ENCODE measurements around the gene GPC3.
"Not testable (repeated sequence)": the region's sequence is repeated elsewhere in the genome, so short reads cannot be mapped to it uniquely, and the experiment has no call there.

GPC3 gene

DNA sequence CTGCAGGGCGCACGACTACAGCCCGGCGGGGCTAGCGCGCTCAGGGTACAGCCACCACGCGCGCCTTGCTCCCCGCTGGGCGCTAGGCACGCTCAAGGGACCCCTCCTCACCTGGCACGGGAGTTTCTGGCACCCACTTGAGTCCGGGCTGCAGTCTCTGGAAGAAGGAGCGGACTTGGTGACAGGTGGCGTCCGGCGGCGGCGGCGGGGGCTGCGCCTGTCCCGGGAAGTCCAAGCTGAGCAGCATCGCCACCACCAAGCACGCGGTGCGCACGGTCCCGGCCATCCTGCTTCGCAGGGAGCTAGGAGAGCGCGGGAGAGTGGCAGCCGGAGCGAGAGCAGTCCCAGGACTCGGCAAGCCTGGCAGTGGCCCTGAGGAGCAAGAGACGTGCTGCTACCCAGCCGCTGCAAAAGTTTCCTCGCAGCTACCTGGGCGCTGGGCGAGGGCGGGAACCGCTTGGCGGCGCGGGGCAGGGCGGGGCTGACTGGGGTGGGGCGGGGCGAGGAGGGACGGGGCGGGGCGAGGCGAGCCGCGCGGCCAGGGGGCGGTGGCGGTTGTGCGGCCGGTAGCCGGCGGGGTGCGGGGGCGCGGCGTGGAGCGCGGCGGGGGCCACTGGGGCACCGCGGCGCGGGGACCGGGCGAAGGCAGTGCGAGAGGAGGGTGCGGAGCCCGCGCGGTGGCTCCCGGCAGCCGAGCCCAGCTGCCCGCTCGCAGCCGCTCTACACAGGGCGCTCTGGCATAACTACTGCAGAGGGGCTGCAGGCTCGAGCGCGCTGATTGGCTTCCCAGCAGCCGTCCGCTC is at the start of gene GPC3:
Gene GPC3, minus strand, starts transcription at position 431 of the 803 bp plus-strand sequence.
- DNase-seq: peak; percentile 70

DNA sequence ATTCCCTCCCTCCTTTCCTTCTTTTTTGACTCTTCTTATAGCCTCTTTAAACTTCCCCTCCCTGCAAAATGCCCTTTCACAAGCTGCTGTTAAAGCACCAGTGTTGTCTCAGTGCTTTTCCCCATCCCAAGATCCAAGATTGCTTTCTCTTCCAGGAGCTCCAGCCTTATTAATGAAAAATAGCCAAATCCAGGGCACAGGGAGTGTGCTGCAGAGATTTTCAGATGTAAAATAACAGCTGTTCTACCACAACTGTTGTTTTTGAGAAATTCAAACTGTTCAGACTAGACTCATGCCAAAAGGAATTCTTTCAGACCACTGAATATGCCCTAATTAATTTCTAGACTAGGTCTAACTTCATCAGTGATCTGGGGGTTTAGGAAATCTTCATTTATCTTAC is 47.0 kb upstream of the GPC3 start:
- no peak for DNase-seq

DNA sequence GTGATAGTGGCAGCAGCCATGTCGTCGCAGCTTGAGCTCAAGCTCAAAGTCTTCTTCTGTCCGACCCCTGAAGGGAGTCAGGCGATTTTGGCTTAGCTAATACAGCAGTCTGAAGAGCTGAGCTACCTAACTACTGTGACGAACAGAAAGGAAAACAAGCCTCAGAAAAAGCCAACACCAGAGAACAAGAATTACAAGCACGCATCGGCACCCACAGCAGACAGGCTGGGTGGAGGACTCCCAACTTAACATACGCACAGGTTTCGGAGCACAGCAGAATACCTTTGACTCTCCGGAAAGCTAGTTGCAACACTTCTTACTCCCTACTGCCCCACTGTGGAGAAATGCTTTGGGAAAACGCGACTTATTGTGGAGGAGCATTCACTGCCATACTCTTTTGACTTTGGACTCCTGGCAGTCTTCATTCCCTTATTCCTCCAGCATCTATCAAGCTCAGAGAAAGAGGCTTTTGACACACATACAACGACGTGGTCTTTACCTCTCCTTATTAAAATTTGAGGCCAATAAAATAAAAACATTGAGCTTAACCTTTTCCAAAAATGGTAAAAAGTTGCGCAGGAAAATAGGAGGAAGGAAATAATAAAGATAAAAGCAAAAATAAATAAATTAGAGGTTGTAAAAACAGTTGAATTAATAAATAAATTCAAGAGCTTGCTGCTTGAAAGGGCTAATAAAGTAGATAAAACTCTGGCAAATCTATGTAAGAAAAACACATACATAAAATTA is 41.3 kb upstream of the GPC3 start:
- peak; percentile 4 for DNase-seq

DNA sequence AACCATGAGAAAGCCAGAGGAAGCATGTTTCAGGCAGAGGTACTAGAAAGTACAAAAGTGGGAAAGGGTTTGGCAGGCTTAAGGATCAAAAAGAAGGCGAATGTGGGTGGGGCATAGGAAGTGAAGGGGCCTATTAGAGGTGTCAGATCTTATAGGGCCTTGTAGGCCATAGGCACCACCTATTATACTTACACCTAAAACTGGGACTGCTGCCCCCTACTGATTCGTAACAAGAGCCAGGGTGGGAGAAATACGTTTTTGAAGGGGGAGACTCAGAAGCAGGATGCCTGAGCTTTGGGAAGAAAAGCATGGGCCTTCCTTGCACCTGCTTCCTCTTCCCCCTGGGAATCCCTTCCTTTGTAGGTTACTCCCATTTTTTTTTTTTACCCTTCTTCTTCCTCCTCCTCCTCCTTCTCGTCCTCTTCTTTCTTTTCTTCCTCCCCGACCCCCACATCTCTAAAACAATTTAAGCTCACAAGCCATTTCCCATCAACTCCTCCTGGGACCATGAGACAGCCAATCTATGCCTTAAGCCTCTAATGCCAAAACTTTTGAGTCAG is 40.7 kb upstream of the GPC3 start:
- DNase-seq: no peak

DNA sequence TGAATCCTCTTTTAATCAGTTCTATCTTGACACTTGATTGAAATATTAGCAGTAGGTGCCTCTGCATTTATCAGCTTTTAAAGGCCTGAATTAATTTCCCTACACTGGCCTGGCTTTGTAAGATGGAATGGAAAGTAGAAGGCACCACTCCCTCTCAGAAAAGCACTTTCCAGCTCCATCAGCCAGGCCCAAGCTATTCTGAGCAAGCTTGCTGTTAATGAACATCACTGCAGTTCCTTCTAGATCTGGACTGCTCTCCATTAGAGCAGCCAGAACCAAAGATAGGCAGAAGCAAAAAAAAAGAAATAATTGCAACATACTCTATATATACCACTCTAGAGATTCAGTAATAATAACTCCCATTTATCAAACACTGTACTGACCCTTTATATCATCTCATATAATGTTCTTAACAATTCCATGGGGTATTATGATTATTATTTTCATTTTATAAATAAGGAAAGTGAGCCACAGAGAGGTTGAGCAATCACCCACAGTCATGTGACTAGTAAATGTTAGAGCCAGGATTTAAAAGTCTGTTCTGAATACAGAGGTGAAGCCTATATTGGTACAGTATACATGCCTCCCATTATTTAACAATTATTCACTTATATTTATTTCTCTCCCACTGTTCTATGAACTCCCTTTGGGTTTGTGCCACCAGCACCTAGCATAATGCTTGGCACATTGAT is 39.4 kb upstream of the GPC3 start:
- no peak for DNase-seq

DNA sequence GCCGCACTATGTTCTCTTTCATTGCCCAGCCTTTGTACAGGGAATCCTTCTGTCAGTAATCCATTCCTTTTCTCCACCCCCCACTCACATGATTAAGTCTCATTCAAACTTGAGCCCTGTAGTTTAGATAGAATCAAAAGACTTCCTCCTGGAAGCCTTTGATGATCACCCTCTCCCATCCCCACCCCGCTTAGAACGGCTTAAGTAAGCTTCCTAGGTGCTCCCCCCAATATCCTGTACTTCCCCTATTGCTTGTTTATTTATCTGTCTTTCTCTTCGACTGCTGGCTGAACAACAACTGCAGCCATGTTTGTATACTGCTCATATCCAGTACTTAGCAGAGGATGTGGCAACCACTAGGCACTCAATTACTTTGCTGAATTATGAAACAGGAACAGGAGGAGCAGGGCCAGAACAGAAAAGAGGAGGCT is 38.5 kb upstream of the GPC3 start:
- no peak for DNase-seq

DNA sequence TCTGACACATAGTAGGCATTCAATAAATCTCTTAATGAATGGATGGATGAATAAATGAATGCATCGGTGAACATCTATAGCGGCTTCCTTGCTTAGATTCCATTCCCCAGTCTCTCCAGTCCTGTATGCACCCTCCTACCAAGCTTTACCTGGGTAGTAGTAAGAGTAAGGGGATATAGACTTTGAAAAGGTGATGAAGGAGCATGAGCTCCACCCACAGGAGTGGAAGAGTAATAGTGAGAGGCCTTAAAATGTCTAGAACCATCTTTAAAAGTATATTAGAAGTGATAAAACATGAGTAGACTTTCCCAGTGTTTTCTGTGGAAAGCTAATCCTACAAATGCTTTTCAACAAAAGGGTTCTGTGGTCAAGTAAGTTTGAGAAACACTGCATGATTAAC is 35.5 kb upstream of the GPC3 start:
- DNase-seq: no peak

DNA sequence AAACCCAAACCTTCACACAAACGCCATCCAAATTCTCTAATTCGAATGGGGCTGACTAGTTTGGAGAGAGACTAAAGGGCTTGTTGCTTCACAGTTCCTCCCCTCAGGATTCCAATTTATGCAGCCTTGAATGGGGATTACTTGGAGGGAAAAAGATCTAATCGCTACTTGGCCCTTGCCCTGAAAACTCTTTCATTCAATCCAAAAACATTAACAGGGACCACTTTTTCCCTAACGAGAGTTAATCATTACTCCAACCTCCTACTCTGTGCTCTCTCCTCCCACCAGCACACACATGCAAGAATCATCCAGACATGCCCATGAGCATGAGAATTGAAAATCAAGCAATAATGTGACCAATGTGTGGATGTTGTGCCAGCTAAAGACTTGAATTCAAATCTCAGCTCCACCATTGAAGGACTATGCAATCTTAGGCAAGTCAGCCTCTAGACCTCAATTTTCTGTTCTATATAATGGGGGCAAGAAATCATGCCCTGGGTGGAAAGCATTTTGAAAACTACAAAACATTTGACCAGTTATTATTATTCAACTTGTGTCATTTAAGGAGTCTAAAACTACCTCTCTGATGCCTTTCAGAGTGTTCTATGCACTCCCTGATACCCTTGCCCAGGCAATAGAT is 34.3 kb upstream of the GPC3 start:
- DNase-seq: no peak

DNA sequence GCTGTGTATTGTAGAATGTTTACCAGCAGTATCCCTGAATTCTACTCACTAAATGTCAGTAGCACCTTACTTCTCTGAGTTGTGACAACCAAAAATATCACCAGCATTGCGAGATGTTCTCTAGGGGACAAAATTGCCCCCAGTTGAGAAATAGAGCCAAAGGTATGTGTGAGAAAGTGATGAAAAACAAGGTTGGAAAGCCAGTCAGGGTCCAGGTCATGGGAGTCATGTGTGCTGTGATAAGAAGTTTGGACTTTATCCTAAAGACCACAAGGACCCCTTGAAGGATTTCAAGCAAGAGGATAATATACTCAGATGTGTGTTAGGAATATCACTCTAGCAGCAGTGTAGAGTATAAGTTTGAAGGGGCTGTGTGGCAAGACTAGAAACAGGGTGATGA is 30.9 kb upstream of the GPC3 start:
- not testable (repeated sequence) for DNase-seq

DNA sequence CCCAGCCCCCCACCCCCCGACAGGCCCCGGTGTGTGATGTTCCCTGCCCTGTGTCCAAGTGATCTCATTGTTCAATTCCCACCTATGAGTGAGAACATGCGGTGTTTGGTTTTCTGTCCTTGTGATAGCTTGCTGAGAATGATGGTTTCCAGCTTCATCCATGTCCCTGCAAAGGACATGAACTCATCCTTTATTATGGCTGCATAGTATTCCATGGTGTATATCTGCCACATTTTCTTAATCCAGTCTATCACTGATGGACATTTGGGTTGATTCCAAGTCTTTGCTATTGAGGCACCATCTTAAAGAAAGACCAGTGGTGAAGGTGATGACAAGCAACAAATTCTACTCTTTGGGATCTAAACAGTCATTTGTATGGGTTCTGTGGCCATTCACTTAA is 30.1 kb upstream of the GPC3 start:
- not testable (repeated sequence) for DNase-seq

DNA sequence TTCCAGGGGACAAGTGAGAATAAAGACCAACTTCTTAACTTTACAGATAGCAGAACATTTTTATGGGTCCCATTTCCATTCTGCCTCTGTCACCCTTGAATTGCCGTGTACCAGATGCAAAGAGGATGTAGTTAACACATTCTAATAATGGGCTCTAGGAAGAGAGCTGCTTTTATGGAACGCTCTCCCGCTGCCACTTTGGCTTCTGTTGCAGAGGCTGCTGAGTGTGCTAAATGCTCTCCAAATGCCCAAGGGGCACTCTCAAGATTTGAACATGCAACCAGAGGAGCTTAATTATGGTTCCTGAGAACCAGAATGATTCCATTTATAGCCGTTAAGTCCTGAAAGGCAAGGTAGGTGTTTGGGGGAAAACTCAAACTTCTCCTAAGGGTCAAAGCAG is 28.1 kb upstream of the GPC3 start:
- DNase-seq: no peak

DNA sequence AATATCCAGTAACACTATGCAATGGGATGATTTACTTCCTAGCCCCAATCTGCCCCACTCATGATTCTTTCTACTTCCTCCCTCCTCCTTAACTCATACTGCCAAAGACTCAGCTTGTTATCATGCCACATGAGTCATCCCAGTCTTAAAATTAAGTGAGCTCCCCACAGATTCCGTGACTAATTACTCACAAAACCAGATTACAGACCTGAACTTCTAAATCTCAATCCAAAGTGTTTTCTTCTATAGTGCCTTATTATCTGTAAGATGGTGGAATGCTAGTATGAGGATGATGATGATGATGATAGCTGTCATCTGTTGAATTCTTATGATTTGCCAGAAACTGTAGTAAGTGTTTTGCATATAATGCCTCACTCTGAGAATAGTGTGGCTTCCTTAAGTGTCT is 27.7 kb upstream of the GPC3 start:
- no peak for DNase-seq

DNA sequence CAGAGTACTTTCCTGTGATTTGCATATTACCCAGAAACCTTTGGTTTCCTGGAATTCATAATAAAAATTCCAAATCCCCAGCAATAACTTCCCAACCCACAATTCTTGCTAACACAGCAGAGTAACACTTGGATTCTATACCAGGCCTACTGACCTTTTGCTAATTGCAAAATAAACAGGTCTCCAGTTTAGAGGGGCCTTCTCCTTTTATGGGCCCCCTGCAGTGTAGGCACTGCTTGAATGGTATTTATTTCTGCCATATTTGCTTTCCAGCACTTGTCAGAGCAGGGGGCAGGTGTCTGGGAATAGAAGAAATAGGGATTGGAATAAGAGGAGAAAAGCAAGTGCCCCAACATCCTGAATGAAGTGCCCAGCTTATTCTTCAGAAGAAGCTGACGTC is 25.3 kb upstream of the GPC3 start:
- DNase-seq: no peak

DNA sequence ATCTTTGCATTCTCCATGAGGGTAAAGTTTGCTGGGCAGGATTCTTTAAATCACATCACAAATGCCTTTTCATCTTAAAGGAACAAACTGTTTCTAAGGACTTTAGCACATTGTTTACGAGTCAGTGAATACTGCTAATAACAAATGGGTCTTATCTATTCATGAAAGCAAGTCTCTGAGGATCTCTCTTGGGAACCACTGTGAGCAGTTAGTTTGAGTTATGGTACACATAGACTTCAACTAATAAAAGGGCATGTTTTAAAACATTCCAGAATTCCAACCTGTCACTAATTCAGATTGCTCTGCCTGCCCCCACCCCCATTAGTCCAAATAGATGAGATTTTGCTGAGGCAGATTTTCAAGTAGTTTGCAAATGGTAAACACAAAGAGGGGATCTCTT is 22.3 kb upstream of the GPC3 start:
- DNase-seq: no peak

DNA sequence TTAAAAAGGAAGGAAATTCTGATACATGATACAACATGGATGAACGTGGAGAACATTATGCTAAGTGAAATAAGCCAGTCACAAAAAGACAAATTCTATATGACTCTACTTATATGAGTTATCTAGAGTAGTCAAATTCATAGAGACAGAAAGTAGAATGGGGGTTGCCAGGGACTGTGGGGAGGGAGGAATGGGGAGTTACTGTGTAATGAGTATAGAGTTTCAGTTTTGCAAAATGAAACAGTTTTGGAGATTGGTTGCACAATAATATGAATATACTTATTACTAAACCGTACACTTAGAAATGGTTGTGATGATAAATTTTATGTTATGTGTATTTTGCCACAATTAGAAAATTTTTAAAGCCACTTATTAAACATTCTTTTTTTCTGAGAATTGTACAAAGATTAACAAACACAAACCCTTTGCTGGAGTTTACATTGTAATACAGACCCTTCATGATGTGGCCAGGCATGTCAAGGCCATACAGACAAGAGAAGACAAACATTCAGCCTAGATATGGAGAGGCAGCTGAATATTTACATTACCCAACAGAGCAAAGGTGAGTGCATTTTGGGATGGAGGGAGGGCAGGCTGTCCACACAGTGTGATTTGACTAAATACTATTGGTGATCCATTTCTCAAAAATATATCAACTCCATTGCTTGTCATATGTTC is 21.2 kb upstream of the GPC3 start:
- DNase-seq: peak; percentile 30

DNA sequence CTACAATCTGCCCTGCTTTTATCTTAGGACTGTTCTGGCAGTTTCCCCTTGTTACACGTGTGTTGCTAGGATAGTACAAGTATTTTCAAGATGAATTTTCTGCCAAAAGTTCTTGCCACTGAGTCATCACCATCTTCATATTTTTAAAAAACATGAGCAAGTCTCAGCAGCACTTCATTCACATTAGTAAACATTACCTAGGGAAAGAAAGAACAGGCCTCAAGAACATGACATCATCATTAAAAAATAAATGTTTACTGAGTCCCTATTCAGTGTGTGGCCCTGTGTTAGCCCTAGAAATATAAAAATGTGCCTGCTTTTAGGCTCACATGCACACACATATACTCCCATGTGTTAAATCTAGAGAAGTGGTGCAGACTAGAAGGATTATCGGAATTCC is 18.7 kb upstream of the GPC3 start:
- DNase-seq: no peak

DNA sequence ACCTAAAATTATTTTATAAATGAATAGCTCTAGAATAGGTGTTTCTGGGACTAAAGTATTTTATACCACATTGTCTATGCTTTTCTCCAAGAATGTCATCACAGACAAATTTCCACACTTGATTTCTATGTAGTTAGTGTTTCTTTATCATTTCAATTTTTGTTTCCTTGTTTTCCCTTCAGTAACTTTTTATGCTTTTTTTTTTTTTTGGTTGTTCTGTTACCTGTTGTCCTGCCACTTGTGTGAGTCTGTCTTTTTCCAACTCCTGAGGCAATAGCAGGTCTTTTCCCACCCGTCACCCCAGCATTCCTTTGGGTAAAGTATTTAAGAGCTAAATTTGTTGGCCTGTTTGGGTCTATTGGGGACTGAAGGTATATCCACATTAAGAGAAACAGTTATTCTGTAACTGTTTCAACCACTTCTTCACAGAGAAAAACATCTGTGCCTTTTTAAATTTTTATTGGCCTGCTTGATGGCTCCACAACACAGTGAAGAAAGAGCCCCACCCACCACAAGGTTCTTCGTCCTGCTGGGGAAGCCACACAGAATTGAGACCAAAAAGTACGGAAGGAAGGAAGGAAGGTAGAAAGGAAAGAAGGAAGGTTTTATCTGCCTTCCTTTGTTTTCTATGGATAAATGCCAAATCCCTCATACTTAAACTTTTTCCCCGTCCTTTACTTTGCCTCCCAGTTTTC is 17.7 kb upstream of the GPC3 start:
- DNase-seq: no peak

DNA sequence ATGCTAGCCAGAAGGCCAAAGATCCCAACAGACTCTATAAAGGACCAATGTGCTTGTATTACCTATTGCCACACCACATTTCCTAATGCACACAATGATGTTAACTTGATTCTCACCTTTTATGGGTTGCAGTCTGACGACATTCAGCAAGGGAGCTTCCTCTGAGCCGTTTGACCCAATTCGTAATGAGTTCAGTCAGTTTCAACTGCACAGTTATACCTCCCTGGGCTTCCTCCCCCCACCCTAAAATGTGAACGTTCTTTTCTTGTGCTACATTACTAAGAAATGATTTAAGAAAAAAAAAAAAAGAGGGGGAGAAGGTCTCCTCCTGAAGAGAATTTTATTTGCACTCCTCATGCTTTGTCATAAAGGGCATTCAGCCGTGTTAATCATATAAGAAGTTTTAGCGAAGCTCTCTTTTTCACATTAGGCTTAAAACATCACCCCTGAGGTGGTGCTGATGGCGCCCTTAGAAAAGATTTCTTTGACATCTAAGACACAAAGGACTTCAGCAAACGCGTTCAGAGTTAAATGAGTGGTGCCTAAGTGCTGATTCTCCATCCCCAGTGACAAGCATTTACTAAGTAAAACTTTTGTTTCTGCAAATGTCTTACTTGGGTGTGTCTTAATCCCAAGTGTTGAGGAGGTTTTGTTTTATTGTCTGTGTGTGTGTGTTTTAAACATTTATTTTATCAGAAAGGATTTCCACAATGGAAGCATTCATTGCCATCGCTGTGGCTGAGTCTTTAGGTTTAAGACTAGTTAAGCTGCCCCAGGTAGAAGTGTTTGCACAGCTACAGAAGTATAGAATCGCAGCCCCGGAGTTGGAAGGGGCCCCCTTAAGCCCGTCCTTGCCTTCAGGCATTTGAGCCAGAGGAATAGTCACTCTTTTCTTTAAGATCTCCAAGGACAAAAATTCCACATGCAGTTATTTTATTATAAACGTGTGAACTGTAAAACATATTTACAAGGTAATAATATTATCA is 15.2 kb upstream of the GPC3 start:
- no peak for DNase-seq

DNA sequence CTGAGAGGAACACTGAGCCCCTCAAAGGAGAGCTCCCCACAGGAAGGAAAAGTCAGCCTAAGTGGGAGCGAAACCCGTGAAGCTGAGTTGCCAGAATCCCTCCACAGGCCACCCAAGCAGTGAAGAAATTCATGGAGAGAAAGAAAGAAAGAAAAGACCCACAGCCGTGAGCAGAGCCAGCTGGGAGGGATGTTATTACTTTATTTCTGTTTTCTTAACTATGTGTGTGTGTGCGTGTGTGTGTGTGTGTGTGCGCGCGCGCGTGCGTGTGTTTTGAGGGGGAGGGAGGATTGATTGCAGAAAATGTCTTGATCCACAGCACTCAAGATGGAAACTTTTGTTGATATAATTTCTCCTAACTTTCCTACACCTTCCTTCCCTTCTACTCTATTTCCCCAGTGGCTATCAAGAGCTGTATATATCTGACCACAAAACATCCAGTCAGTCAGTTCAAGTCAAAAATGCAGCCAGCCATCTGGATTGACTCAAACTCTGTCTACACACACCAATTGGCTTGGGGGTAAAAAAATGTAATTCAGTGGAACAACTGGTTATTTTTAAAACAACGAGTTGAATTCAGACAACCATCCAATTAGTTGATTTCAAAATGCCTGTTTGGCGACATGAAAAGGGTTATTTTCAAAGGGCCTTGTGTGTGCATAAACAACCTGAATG is 13.8 kb upstream of the GPC3 start:
- DNase-seq: no peak

DNA sequence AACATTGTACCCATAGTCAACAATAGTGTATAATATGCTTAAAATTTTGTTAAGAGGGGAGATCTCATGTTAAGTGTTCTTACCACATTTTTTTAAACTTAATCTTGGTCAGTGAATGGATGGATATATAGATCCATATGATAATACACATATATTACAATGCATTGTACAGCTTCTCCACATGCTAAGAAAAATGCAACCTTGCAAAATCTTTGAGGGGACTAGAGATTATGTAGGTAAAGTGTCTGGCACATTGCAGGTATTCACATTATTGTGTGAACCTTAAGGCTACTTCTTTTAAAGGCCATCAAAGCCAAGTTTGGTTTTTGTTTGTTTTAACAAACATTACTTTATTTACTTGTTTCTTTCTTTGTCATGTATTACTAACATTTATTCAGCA is 10.4 kb upstream of the GPC3 start:
- no peak for DNase-seq
